22Rv1 (cell line): ENCODE data around the gene CRMP1.

Source experiments
- H3K27ac ChIP-seq: fragments of 450-650 bp; 2 replicates; pipeline ENCODE4 v1.5.1; 2017
- ZFX ChIP-seq: fragments of 450-650 bp; IDR thresholded peaks from 2 replicates; pipeline ENCODE4 v1.6.1; 2017; ENCODE audit warnings: antibody characterized with exemption, borderline replicate concordance
- TF ChIP-seq, protein P1 (sequence below): fragments of 450-650 bp; IDR thresholded peaks from 2 replicates; pipeline ENCODE4 v1.5.1; 2017; ENCODE audit warnings: mild to moderate bottlenecking

The CRMP1 gene

DNA sequence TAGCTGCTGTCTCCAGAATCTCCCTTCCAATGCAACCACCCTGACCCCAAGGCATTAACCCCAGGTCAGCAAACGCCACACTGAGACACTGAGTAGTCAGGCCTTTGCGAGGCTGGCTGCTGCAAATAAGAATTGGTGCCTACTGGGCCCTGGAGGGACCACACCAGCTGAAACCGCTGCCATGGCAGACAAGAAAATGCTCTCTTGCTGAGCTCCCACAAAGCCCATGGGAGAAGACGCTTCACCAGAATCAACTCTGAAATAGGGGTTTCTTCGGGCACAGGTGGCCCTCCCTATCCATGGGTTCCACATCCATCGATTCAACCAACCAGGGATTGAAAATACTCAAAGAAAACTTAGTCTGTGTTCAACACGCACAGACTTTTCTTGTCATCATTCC, 26.7 kb upstream of the CRMP1 start:
- no peak overlapping the region for H3K27ac ChIP-seq
- TF ChIP-seq ZFX = no peak
- TF ChIP-seq, protein P1, sequence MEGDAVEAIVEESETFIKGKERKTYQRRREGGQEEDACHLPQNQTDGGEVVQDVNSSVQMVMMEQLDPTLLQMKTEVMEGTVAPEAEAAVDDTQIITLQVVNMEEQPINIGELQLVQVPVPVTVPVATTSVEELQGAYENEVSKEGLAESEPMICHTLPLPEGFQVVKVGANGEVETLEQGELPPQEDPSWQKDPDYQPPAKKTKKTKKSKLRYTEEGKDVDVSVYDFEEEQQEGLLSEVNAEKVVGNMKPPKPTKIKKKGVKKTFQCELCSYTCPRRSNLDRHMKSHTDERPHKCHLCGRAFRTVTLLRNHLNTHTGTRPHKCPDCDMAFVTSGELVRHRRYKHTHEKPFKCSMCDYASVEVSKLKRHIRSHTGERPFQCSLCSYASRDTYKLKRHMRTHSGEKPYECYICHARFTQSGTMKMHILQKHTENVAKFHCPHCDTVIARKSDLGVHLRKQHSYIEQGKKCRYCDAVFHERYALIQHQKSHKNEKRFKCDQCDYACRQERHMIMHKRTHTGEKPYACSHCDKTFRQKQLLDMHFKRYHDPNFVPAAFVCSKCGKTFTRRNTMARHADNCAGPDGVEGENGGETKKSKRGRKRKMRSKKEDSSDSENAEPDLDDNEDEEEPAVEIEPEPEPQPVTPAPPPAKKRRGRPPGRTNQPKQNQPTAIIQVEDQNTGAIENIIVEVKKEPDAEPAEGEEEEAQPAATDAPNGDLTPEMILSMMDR = no peak

DNA sequence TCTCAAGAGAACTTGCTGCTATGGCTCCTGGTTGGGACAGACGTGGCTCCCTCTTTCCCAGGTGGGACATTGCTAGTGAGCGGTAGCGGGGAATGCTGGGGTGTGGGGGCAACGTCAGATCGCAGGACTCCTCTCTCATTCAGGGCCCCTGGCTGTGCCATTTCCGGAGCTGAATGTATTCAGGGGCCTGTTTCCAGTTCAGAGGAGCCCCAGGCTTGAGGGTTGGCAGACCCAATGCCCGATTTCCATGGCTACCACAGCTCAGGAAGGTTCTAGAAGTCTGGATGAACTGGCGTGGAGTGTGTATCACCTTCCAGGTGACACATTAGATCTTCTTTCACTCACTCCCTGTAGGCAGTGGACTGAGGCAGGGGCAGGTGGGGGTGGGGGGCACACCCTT, 26.2 kb upstream of the CRMP1 start:
- TF ChIP-seq, protein P1 = no peak
- H3K27ac ChIP-seq = no peak overlapping the region

DNA sequence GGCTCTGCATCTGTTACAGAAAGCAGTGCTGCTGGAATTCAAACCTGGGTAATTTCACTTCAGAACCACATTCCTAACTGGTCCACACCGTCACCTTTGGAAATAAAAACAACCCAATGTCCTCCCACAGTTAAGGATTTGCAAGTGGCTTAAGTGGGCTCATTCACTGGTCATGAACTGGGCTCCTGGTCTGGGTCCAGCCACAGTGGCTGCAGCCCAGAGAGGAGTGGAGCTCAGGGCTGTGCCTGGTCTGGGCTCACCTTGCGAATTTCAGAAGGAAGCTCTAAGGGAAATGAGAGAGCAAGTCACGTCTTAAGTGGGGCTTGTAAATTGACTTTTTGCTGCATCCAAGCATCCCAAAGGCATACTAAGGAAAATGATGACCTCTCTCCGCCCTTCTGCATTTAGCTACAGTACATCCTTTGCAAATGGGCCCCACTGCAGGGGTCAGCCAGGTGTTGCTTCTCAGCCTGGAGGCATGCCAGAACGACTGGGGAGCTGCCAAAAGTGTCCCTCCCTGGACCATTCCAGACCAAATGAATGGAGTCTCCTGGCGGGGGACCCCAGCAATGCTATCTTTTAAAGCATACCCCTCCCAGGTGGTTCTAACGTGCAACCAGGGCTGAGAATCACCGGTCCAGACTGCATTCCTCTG, 25.6 kb upstream of the CRMP1 start:
- H3K27ac ChIP-seq = no peak overlapping the region
- TF ChIP-seq, protein P1 = no peak
- no peak for TF ChIP-seq ZFX

DNA sequence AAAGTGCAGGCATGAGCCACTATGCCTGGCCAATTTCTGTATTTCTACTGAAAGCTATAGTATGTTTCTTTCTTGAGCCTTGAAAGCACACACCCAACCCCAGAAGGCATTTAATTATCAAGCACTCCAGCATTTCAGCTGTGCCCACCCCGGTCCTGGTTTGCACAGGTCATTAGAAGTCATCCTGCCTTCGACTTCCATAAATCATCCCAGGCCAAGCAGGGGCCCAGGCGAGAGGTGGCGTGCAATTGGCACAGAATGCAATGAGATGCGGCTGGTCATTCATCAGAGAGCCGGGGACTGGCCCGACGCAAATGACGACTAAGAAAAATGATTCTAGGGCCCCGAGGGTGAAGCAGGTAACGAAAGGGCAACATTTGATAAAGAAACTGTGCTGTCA, 24.8 kb upstream of the CRMP1 start:
- no peak for TF ChIP-seq ZFX
- TF ChIP-seq, protein P1 = no peak

DNA sequence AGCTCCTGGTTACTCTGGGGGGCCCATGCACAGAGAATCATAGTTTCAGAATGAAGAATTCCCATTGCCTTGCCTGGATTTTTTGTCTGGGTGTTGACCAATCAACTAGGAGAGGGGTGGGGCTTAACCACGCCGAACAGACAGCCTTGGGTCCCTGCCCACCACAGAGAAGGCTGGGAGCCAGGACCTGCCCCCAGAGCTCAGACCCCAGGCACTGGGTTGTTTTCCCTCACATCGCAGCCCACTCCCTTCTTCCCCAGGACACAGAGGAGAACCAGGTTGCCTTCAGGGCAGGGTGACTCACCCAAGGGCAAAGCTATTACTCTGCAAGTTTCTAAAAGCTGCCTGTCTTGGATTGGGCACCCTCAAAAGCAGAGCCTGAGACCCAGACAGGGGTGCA, 23.3 kb upstream of the CRMP1 start:
- TF ChIP-seq ZFX = no peak
- TF ChIP-seq, protein P1 = no peak
- no peak overlapping the region for H3K27ac ChIP-seq

More for the DNA sequence above, 24.8 kb upstream of the CRMP1 start:
- H3K27ac ChIP-seq = no peak overlapping the region

DNA sequence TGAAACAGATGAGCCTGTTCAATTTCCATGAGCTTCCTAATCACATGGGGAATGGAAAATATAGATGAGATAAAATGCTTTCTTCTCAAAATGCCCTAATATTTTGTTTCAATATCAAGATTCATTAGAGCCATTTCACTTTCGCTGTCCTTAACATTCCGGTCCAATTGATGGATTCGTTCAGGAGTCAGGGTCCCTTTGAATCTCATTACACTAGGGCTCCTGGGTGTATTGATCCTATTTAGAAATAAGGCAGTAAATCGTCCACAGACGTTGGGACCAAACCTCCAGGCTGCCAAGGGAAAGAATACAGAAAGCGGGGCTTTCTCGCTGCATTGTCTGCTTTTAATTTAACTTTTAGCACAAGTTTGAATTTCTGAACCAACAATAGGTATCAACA, 20.6 kb upstream of the CRMP1 start:
- no peak overlapping the region for H3K27ac ChIP-seq
- TF ChIP-seq, protein P1 = no peak
- TF ChIP-seq ZFX = no peak

DNA sequence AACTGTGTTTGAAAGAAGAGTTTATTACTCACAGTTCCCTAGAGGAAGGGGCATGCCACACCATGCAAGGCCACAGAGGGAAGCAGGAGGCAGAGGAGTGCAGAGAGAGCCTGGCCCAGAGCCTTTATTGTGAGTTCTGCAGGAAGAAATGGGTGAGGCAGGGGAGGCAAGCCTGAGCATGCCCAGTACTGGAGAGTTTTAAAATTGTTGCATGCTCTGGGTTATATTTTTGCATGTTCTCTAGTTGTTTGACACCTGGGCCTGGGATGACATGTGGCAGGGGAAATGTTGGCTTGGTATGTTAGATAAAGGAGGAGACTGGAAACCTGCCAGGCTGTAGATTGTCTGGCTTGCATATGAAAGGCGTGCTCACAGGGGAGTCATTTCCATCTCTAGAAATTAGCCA, 19.7 kb upstream of the CRMP1 start:
- H3K27ac ChIP-seq = no peak overlapping the region
- TF ChIP-seq, protein P1 = no peak
- no peak for TF ChIP-seq ZFX
